Measurements from ENCODE around the gene HOMEZ. TPM values are rescaled to one million over a fixed set of nuclear protein-coding genes. Genes with fewer than 3 reads are reported as not detected.

HOMEZ gene
- total RNA-seq, 4 donors from 2014 or later, result 1.9 to 12.9 (median 8.6) TPM

GRCh38 chr14:23322568-23323517, 36.9 kb upstream of the HOMEZ start:
- Histone ChIP-seq H3K27ac (peak overlapping the region; percentile 98 to 99 (median 98)), H3K27me3 (no peaks in the 10 kb centered on the region), H3K36me3 (peaks cover 0 to 25% (median 8%) of the 10 kb centered on the region in 4 donors), H3K4me3 (peak overlapping the region in 3 of 4 donors; percentile 92 to 99 (median 97)), H3K4me1 (peaks cover 10 to 21% (median 18%) of the 10 kb centered on the region in 4 donors), H3K9me3 (no peaks in the 10 kb centered on the region)
- no peak for TF ChIP-seq POLR2AphosphoS5 (IDR thresholded peaks at IDR 0.05)
- TF ChIP-seq POLR2A (IDR thresholded peaks at IDR 0.05), result no peak
- TF ChIP-seq EP300 (IDR thresholded peaks at IDR 0.05; ENCODE audit: low read depth), result no peak
- in situ Hi-C loops (cut with MboI; ENCODE audit: low pct_ligation_motif_present in 1 of 4, low pct_unique_long_range_greater_than_20kb in 1 of 4, low sequenced_read_pairs in 3 of 4) (no loop called here), intact Hi-C loops (cut with DNase I; ENCODE audit: low total_unique reads) (no loop called here)
- 43 to 51% methylated on average over 8 to 10 of the region's 10 CpGs for whole genome bisulfite sequencing, 2 donors (ENCODE audit: low coverage in 1 of 2)
- no peak for DNase-seq

GRCh38 chr14:23321572-23322547, 35.9 kb upstream of the HOMEZ start:
- H3K27me3 ChIP-seq, result no peaks in the 10 kb centered on the region
- in situ Hi-C loops (cut with MboI; ENCODE audit: low pct_ligation_motif_present in 1 of 4, low pct_unique_long_range_greater_than_20kb in 1 of 4, low sequenced_read_pairs in 3 of 4), result no loop called here
- peak; percentile 58 for DNase-seq
- peak overlapping the region; percentile 98 to 99 (median 98) for H3K27ac ChIP-seq
- intact Hi-C loops (cut with DNase I; ENCODE audit: low total_unique reads), result no loop called here
- WGBS, 2 donors (ENCODE audit: low coverage in 1 of 2), result 0 to 3% methylated on average over 6 to 24 of the region's 64 CpGs
- H3K36me3 ChIP-seq, result peaks cover 0 to 25% (median 8%) of the 10 kb centered on the region in 4 donors
- H3K4me1 ChIP-seq, result peaks cover 10 to 21% (median 18%) of the 10 kb centered on the region in 4 donors
- TF ChIP-seq POLR2A (IDR thresholded peaks at IDR 0.05), result peak; percentile 39
- no peak for TF ChIP-seq EP300 (IDR thresholded peaks at IDR 0.05; ENCODE audit: low read depth)
- peak; percentile 25 to 48 (median 48) for TF ChIP-seq POLR2AphosphoS5 (IDR thresholded peaks at IDR 0.05)
- TF ChIP-seq CTCF (IDR thresholded peaks at IDR 0.05), result no peak
- H3K4me3 ChIP-seq, result peak overlapping the region; percentile 92 to 99 (median 97)
- H3K9me3 ChIP-seq, result no peaks in the 10 kb centered on the region

DNA sequence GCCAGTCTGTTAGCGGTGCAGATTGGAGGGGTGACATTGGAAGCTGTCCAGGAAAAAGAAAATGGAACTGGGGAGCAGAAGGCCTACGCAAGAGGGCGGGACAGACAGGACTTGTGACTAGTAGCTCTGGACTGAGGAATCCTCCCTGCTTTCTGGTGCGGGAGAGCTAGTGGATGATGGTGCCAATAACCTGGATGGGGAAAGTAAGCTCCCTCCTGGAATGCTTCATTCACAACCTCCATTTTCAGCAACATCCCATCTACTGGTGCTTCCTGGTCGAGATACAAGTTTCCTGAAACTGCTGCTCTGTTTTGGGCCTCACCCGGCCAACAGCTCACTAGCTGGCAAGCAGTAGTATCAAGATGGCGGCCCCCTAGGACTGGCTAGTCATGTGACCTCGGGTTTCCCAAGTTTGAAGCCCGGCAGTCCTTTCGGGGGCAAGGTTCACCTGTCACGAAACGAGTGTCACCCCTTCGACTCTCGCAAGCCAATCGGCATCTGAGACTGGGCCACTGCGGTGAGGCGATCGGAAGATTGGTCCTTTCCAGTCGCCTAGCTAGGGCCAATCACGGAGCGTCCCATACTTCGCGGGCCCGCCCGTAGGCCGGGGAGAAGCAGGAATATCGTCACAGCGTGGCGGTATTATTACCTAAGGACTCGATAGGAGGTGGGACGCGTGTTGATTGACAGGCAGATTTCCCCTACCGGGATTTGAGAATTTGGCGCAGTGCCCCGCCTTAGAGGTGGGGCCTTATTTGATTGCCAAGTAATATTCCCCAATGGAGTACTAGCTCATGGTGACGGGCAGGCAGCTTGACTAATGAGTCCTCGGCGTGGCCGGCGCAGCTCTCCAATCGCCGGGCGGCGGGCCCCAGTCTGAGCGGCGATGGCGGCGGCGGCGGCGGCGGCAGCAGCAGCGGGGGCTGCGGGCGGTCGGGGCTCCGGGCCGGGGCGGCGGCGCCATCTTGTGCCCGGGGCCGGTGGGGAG, 34.9 kb upstream of the HOMEZ start, which contains the start of gene PABPN1:
PABPN1 (plus strand) TSS at position 874 of the 988 bp plus-strand sequence; CDS start at position 887, 13 bp downstream.
- Histone ChIP-seq H3K27ac (peak within 1 kb of the TSS; percentile 98 to 99 (median 98)), H3K4me1 (peaks cover 10 to 21% (median 18%) of the 10 kb centered on the region in 4 donors), H3K36me3 (peaks cover 0 to 25% (median 8%) of the 10 kb centered on the region in 4 donors), H3K4me3 (peak within 1 kb of the TSS; percentile 92 to 99 (median 97)), H3K9me3 (no peaks in the 10 kb centered on the region), H3K27me3 (no peaks in the 10 kb centered on the region)
- TF ChIP-seq CTCF (IDR thresholded peaks at IDR 0.05) (no peak), POLR2AphosphoS5 (IDR thresholded peaks at IDR 0.05) (peak; percentile 50 to 82 (median 72)), POLR2A (IDR thresholded peaks at IDR 0.05) (peak; percentile 55), EP300 (IDR thresholded peaks at IDR 0.05; ENCODE audit: low read depth) (no peak)
- intact Hi-C loops (cut with DNase I; ENCODE audit: low total_unique reads) (no loop called here), in situ Hi-C loops (cut with MboI; ENCODE audit: low pct_ligation_motif_present in 1 of 4, low pct_unique_long_range_greater_than_20kb in 1 of 4, low sequenced_read_pairs in 3 of 4) (no loop called here)
- DNase-seq, result peak; percentile 100
- WGBS, 2 donors (ENCODE audit: low coverage in 1 of 2), result 7 to 40% methylated on average over 1 to 43 of the region's 63 CpGs
